ENCODE results near the gene ITPRIPL2. TPM values are rescaled to one million over a fixed set of nuclear protein-coding genes. Genes with fewer than 3 reads are reported as not detected.

Gene ITPRIPL2
- total RNA-seq, 4 donors from 2014 or later: 13.3 to 18.9 (median 18.5) TPM

DNA sequence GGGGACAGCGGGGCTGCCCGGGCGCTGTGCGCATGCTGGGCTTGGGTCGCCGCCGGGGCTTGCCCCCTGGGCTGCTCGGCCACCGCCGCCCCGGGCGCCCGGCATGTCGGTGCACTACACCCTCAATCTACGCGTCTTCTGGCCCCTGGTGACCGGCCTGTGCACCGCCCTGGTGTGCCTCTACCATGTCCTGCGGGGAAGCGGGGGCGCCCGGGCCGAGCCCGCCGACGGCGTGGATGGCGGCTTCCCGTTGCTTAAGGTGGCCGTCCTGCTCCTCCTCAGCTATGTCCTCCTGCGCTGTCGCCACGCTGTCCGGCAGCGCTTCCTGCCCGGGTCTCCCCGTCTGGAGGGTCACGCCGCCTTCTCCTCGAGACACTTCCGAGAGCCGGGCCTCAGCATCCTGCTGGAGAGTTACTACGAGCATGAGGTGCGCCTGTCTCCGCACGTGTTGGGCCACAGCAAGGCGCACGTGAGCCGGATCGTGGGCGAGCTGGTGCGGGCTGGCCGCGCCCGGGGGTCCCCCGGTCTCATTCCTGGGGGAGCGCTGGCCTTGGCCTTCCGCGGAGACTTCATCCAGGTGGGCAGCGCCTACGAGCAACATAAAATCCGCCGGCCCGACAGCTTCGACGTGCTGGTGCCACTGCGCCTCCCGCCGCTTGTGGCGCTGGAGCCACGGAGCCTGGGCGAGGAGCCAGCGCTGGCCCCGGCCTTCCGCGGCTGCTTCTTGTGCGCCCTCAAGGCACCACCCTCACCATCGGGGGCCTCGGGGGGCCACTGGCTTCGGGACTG is 789 bp downstream of the ITPRIPL2 start:
- ATAC-seq (peak; percentile 16 to 34), DNase-seq (peak in 1 of 2 donors; percentile 51)
- Histone ChIP-seq H3K27me3 (no peaks in the 10 kb centered on the region), H3K36me3 (peaks cover 0 to 14% of the 10 kb centered on the region in 2 donors), H3K27ac (peak overlapping the region; percentile 94 to 95 (median 94)), H3K9me3 (no peaks in the 10 kb centered on the region), H3K4me3 (peak overlapping the region; percentile 58 to 76 (median 74)), H3K4me1 (peaks cover 51 to 53% of the 10 kb centered on the region in 2 donors)
- TF ChIP-seq, protein P1, sequence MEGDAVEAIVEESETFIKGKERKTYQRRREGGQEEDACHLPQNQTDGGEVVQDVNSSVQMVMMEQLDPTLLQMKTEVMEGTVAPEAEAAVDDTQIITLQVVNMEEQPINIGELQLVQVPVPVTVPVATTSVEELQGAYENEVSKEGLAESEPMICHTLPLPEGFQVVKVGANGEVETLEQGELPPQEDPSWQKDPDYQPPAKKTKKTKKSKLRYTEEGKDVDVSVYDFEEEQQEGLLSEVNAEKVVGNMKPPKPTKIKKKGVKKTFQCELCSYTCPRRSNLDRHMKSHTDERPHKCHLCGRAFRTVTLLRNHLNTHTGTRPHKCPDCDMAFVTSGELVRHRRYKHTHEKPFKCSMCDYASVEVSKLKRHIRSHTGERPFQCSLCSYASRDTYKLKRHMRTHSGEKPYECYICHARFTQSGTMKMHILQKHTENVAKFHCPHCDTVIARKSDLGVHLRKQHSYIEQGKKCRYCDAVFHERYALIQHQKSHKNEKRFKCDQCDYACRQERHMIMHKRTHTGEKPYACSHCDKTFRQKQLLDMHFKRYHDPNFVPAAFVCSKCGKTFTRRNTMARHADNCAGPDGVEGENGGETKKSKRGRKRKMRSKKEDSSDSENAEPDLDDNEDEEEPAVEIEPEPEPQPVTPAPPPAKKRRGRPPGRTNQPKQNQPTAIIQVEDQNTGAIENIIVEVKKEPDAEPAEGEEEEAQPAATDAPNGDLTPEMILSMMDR (IDR thresholded peaks at IDR 0.05 in 4 of 5, conservative IDR thresholded peaks at IDR 0.05 in 1 of 5): peak in 3 of 5 experiments; percentile 21 to 41 (median 30)
- no peak for TF ChIP-seq POLR2A (IDR thresholded peaks at IDR 0.05)
- in situ Hi-C loops (cut with MboI; ENCODE audit: low sequenced_read_pairs in 4 of 4) (no loop called here), intact Hi-C loops (cut with DNase I; ENCODE audit: low total_unique reads) (loop anchor here (5.0 kb wide), 1 partner anchor 47 kb away; the partner anchor contains the start of gene COQ7)

DNA sequence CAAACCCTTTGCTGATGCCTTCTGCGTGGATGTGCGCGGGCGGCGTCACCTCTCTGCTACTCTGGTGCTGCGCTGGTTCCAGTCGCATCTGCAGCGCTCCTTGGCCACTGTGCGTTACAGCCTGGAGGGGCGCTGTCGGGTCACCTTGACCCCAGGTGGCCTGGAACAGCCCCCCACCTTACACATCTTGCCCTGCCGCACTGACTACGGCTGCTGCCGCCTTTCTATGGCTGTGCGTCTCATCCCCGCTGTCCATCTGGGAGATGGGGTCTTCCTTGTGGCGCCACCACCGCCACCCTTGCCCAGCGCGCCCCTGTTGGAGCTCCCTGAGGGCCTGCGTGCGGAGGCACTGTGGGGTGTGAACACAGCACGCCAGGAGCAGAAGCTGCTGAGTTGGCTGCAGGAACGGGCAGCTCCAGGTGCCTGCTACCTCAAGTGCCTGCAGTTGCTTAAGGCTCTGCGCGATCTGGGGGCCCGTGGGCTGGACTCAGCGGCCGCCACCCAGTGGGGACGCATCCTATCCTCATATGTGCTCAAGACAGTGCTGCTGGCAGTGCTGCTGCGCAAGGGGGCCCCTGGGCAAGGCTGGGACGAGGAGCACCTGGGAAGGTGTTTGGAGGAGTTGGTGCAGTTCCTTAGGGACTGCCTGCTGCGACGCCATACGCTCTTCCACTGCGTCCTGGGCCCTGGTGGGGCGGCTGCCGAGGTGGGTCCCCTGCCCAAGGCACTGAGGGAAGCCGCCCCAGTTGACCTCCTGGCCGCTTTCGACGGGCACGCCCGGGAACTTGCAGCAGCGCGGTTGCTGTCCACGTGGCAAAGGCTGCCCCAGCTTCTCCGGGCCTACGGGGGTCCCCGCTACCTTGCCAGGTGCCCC is 1.6 kb downstream of the ITPRIPL2 start:
- H3K27me3 ChIP-seq: no peaks in the 10 kb centered on the region
- DNase-seq (no peak), ATAC-seq (no peak)
- peaks cover 54 to 59% of the 10 kb centered on the region in 2 donors for H3K4me1 ChIP-seq
- intact Hi-C loops (cut with DNase I; ENCODE audit: low total_unique reads) (no loop called here), in situ Hi-C loops (cut with MboI; ENCODE audit: low sequenced_read_pairs in 4 of 4) (no loop called here)
- H3K27ac ChIP-seq: peak overlapping the region; percentile 94 to 95 (median 94)
- TF ChIP-seq, protein P1 (IDR thresholded peaks at IDR 0.05 in 4 of 5, conservative IDR thresholded peaks at IDR 0.05 in 1 of 5): peak in 1 of 5 experiments; percentile 25
- no peak for TF ChIP-seq POLR2A (IDR thresholded peaks at IDR 0.05)
- peak overlapping the region; percentile 58 to 76 (median 74) for H3K4me3 ChIP-seq
- H3K36me3 ChIP-seq: peaks cover 0 to 14% of the 10 kb centered on the region in 2 donors
- no peaks in the 10 kb centered on the region for H3K9me3 ChIP-seq

DNA sequence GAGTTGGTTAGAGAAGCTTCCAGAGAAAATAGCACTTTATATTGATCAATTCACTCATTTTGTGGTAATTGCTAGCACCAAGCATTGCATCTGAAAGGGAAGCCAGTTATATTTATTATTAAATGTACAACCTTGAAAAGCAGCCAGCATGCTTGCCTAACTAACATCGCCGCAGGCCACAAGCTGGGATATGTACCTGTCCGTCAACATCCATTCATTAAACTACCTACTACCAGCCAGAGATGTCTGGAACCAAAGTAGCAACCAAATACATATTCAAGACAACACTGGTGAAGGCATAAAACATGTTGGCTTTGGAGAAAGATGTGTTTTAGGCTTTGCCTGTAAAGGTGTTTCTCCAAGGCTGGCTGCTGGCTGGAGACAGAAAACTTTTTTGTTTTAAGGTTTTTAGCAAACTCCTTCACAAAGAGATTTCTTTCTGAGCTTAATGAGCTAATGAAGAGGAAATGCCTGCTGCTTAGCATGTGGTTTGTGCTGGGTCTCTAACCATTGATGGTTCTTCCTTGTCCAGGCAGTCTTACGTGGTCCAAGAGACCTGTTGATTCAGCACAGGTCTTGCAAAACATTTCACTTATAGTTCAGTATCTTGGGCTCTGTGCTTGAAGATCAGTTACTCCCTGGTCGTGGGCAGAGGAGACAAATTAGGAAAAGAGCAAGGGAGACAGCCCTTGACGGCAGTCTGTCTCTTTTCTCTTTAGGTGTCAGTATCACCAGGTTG is 3.1 kb downstream of the ITPRIPL2 start:
- intact Hi-C loops (cut with DNase I; ENCODE audit: low total_unique reads) (no loop called here), in situ Hi-C loops (cut with MboI; ENCODE audit: low sequenced_read_pairs in 4 of 4) (no loop called here)
- Histone ChIP-seq H3K27ac (peak overlapping the region; percentile 6 to 94 (median 33)), H3K27me3 (no peaks in the 10 kb centered on the region), H3K36me3 (peaks cover 0 to 14% of the 10 kb centered on the region in 2 donors), H3K9me3 (no peaks in the 10 kb centered on the region), H3K4me1 (peaks cover 54 to 59% of the 10 kb centered on the region in 2 donors), H3K4me3 (no peak overlapping the region)
- DNase-seq: no peak
- TF ChIP-seq, protein P1 (IDR thresholded peaks at IDR 0.05 in 4 of 5, conservative IDR thresholded peaks at IDR 0.05 in 1 of 5): no peak
- TF ChIP-seq POLR2A (IDR thresholded peaks at IDR 0.05): no peak
- no peak for ATAC-seq

DNA sequence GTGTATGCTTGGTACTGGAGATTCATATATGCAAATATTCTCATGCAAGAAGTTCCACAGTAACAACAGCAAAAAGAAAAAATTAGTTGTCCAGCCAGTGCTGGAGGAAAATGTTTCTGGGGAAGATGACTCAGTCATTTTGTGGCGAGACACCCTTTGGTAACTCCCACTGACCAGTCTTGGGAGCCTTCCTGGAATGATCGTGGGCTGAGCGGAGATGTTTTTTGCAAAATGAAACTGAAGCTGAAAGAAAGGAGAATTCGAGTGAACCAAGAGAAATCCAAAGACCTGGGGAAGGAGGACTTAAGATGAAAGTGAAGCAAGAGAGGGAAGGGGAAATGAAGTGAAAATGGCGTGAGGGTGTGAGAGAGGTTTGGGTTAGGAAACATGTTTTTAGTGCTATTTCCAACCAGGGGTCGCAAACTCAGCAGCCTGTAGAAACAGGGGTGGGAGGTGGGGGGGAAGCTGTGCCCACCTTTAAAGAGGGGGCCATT is 5.2 kb downstream of the ITPRIPL2 start:
- Histone ChIP-seq H3K4me1 (peaks cover 54 to 56% of the 10 kb centered on the region in 2 donors), H3K4me3 (peak overlapping the region; percentile 21 to 38 (median 34))

More for the DNA sequence above, 5.2 kb downstream of the ITPRIPL2 start:
- DNase-seq: peak in 1 of 2 donors; percentile 35
- peak; percentile 49 to 51 for ATAC-seq
- Histone ChIP-seq H3K27ac (peak overlapping the region; percentile 52 to 94 (median 70)), H3K9me3 (no peaks in the 10 kb centered on the region), H3K36me3 (peaks cover 0 to 14% of the 10 kb centered on the region in 2 donors), H3K27me3 (no peaks in the 10 kb centered on the region)
- intact Hi-C loops (cut with DNase I; ENCODE audit: low total_unique reads): no loop called here
- in situ Hi-C loops (cut with MboI; ENCODE audit: low sequenced_read_pairs in 4 of 4): no loop called here
- TF ChIP-seq, protein P1 (IDR thresholded peaks at IDR 0.05 in 4 of 5, conservative IDR thresholded peaks at IDR 0.05 in 1 of 5): no peak
- TF ChIP-seq POLR2A (IDR thresholded peaks at IDR 0.05): no peak
